SK-N-SH treated with all-trans-retinoic acid at 6 μM for 48 hours (cell line): Measurements from ENCODE around the gene PITPNC1.

ENCODE experiments used
- ARNTL ChIP-seq: fragments of 450-650 bp; formaldehyde crosslinking; IDR thresholded peaks from 2 replicates; pipeline ENCODE4 v1.5.0; 2020; ENCODE audit warnings: low read depth, mild to moderate bottlenecking, moderate library complexity, borderline replicate concordance
- BACH2 ChIP-seq: fragments of 250-450 bp; sonication (Bioruptor Pico); IDR thresholded peaks from 2 replicates; pipeline ENCODE4 v1.9.0; 2021; ENCODE audit warnings: mild to moderate bottlenecking, borderline replicate concordance
- GLIS3 ChIP-seq: fragments of 250-450 bp; sonication (Bioruptor Pico); IDR thresholded peaks from 2 replicates; pipeline ENCODE4 v1.5.0; 2020; ENCODE audit warnings: mild to moderate bottlenecking, moderate library complexity
- PATZ1 ChIP-seq: fragments of 250-450 bp; sonication (Bioruptor Pico); IDR thresholded peaks from 2 replicates; pipeline ENCODE4 v1.8.0; 2020; ENCODE audit warnings: mild to moderate bottlenecking, moderate library complexity, borderline replicate concordance
- RARB ChIP-seq: fragments of 250-450 bp; sonication (Bioruptor Pico); IDR thresholded peaks from 2 replicates; pipeline ENCODE4 v1.8.0; 2021; ENCODE audit warnings: mild to moderate bottlenecking, moderate library complexity
- SNAI2 ChIP-seq: fragments of 250-450 bp; sonication (Bioruptor Pico); IDR thresholded peaks from 2 replicates; pipeline ENCODE4 v1.5.0; 2020; ENCODE audit warnings: mild to moderate bottlenecking, moderate library complexity
- TCF4 ChIP-seq: fragments of 250-450 bp; sonication (Bioruptor Pico); IDR thresholded peaks from 2 replicates; pipeline ENCODE4 v1.8.0; 2021; ENCODE audit warnings: mild to moderate bottlenecking, moderate library complexity, borderline replicate concordance
- ZFP3 ChIP-seq: fragments of 250-450 bp; sonication (Bioruptor Pico); IDR thresholded peaks from 2 replicates; pipeline ENCODE4 v1.5.0; 2020; ENCODE audit warnings: mild to moderate bottlenecking, moderate library complexity
- ZFP30 ChIP-seq: fragments of 450-650 bp; formaldehyde crosslinking; IDR thresholded peaks from 2 replicates; pipeline ENCODE4 v1.5.0; 2022; ENCODE audit warnings: mild to moderate bottlenecking, moderate library complexity
- TF ChIP-seq, protein P1 (sequence below): fragments of 250-450 bp; sonication (Bioruptor Pico); IDR thresholded peaks from 2 replicates; pipeline ENCODE4 v1.5.1; 2021; ENCODE audit warnings: mild to moderate bottlenecking, moderate library complexity

GRCh38 chr17:67484261-67484660 lies 107.2 kb downstream of the PITPNC1 start:
- TF ChIP-seq SNAI2 (CRISPR knock-in tag) (no peak), GLIS3 (CRISPR knock-in tag) (no peak), BACH2 (CRISPR knock-in tag) (no peak), TCF4 (CRISPR knock-in tag) (no peak), PATZ1 (no peak), ZFP3 (CRISPR knock-in tag) (no peak), RARB (CRISPR knock-in tag) (no peak), ARNTL (CRISPR knock-in tag) (no peak), ZFP30 (no peak)
- TF ChIP-seq, protein P1, sequence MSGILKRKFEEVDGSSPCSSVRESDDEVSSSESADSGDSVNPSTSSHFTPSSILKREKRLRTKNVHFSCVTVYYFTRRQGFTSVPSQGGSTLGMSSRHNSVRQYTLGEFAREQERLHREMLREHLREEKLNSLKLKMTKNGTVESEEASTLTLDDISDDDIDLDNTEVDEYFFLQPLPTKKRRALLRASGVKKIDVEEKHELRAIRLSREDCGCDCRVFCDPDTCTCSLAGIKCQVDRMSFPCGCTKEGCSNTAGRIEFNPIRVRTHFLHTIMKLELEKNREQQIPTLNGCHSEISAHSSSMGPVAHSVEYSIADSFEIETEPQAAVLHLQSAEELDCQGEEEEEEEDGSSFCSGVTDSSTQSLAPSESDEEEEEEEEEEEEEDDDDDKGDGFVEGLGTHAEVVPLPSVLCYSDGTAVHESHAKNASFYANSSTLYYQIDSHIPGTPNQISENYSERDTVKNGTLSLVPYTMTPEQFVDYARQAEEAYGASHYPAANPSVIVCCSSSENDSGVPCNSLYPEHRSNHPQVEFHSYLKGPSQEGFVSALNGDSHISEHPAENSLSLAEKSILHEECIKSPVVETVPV: no peak
